ENCODE results near the gene TBCK. TPM values are rescaled to one million over a fixed set of nuclear protein-coding genes. Genes with fewer than 3 reads are reported as not detected.
A peak's percentile ranks its signal among the peaks of the same experiment; 100 is the strongest.

Gene TBCK
- total RNA-seq, 4 donors from 2014 or later: 46.5 to 55.3 (median 51.4) TPM

GRCh38 chr4:106316773-106317409 is 882 bp upstream of the TBCK start:
- WGBS, 2 donors: 5 to 6% methylated on average over 13 of the region's 13 CpGs
- Histone ChIP-seq H3K9me3 (no peaks in the 10 kb centered on the region), H3K27me3 (no peaks in the 10 kb centered on the region), H3K4me1 (peaks cover 0 to 64% (median 19%) of the 10 kb centered on the region in 4 donors), H3K36me3 (peaks cover 0 to 15% (median 0%) of the 10 kb centered on the region in 3 donors), H3K4me3 (peak overlapping the region; percentile 68 to 94 (median 90)), H3K27ac (peak overlapping the region; percentile 80 to 95 (median 89))
- DNase-seq (ENCODE audit: low spot score in 2 of 2): no peak
- TF ChIP-seq, protein P1, sequence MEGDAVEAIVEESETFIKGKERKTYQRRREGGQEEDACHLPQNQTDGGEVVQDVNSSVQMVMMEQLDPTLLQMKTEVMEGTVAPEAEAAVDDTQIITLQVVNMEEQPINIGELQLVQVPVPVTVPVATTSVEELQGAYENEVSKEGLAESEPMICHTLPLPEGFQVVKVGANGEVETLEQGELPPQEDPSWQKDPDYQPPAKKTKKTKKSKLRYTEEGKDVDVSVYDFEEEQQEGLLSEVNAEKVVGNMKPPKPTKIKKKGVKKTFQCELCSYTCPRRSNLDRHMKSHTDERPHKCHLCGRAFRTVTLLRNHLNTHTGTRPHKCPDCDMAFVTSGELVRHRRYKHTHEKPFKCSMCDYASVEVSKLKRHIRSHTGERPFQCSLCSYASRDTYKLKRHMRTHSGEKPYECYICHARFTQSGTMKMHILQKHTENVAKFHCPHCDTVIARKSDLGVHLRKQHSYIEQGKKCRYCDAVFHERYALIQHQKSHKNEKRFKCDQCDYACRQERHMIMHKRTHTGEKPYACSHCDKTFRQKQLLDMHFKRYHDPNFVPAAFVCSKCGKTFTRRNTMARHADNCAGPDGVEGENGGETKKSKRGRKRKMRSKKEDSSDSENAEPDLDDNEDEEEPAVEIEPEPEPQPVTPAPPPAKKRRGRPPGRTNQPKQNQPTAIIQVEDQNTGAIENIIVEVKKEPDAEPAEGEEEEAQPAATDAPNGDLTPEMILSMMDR (IDR thresholded peaks at IDR 0.05): no peak
- no peak for TF ChIP-seq EP300 (IDR thresholded peaks at IDR 0.05)
- TF ChIP-seq POLR2A (IDR thresholded peaks at IDR 0.05): no peak

DNA sequence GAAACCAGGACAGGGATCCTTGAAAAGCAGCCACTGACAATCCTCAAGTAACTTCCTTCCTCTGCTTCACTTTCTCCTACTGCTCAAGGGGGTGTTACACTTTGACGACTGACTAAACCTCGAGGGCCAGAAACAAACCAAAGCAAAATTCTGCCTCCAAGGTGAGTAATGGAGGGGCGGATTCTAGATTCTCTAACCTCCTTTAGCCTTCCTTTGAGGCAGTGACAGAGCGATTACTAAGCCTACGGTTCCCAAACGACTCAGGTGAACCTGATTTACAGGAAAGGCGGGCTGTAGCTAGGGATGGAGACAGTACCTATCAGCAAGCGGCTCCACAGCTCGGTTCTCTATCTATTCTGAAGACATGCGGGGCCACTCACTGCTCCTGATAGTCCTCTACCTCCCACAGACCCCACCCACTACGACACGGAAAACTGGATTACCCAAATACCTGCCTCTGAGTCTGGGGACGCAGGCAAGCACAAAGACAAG is 487 bp downstream of the TBCK start:
- Histone ChIP-seq H3K27me3 (no peaks in the 10 kb centered on the region), H3K27ac (peak overlapping the region; percentile 80 to 95 (median 89)), H3K4me3 (peak overlapping the region; percentile 68 to 94 (median 90)), H3K4me1 (peaks cover 0 to 76% (median 19%) of the 10 kb centered on the region in 4 donors), H3K9me3 (no peaks in the 10 kb centered on the region), H3K36me3 (peaks cover 0 to 4% (median 0%) of the 10 kb centered on the region in 3 donors)
- no peak for DNase-seq (ENCODE audit: low spot score in 2 of 2)
- no peak for TF ChIP-seq EP300 (IDR thresholded peaks at IDR 0.05)
- no peak for TF ChIP-seq POLR2A (IDR thresholded peaks at IDR 0.05)
- TF ChIP-seq, protein P1 (IDR thresholded peaks at IDR 0.05): no peak
- 1 to 2% methylated on average over 12 to 13 of the region's 13 CpGs for WGBS, 2 donors

DNA sequence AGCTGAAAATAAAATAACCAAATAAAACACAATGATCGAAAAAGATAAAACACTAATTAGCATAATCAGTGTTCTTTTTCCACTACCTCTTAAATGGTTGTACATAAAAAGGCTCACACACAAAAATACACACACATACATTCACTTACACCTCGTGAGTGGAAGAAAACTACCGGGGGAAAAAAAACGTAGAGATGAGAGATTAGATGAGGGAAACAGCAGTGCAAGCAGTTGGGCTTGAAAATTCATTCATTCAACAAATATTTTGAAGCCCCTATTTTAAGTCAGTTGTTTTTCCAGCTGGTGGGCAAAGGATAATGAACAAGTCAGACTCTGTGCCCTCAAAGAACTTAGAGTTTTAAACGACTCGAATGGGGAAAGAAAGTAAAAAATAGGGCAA is 1.0 kb downstream of the TBCK start:
- TF ChIP-seq POLR2A (IDR thresholded peaks at IDR 0.05) (no peak), EP300 (IDR thresholded peaks at IDR 0.05) (no peak)
- TF ChIP-seq, protein P1 (IDR thresholded peaks at IDR 0.05): no peak
- H3K4me3 ChIP-seq: peak overlapping the region in 3 of 4 donors; percentile 68 to 94 (median 89)
- H3K27ac ChIP-seq: peak overlapping the region in 2 of 4 donors; percentile 84 to 95
- WGBS, 2 donors: 40 to 43% methylated on average over 6 of the region's 6 CpGs
- no peak for DNase-seq (ENCODE audit: low spot score in 2 of 2)
- no peaks in the 10 kb centered on the region for H3K9me3 ChIP-seq
- no peaks in the 10 kb centered on the region for H3K36me3 ChIP-seq
- H3K27me3 ChIP-seq: no peaks in the 10 kb centered on the region
- H3K4me1 ChIP-seq: peaks cover 0 to 78% (median 19%) of the 10 kb centered on the region in 4 donors

GRCh38 chr4:106312997-106313522 is 2.9 kb downstream of the TBCK start:
- Histone ChIP-seq H3K9me3 (no peaks in the 10 kb centered on the region), H3K4me1 (peaks cover 0 to 64% (median 17%) of the 10 kb centered on the region in 4 donors), H3K4me3 (no peak overlapping the region), H3K27ac (no peak overlapping the region), H3K36me3 (peaks cover 0 to 5% (median 0%) of the 10 kb centered on the region in 3 donors), H3K27me3 (no peaks in the 10 kb centered on the region)
- TF ChIP-seq, protein P1 (IDR thresholded peaks at IDR 0.05): no peak
- no peak for TF ChIP-seq EP300 (IDR thresholded peaks at IDR 0.05)
- no peak for TF ChIP-seq POLR2A (IDR thresholded peaks at IDR 0.05)
- DNase-seq (ENCODE audit: low spot score in 2 of 2): no peak
- WGBS, 2 donors: 82% methylated on average over 3 of the region's 3 CpGs

- TF ChIP-seq EP300 (IDR thresholded peaks at IDR 0.05): no peak
- Histone ChIP-seq H3K4me1 (peaks cover 0 to 60% (median 11%) of the 10 kb centered on the region in 4 donors), H3K27ac (no peak overlapping the region), H3K4me3 (no peak overlapping the region), H3K36me3 (peaks cover 0 to 9% (median 0%) of the 10 kb centered on the region in 3 donors), H3K9me3 (no peaks in the 10 kb centered on the region), H3K27me3 (no peaks in the 10 kb centered on the region)
- WGBS, 2 donors: 55 to 68% methylated on average over 1 of the region's 1 CpG
- DNase-seq (ENCODE audit: low spot score in 2 of 2): no peak
Measured at GRCh38 chr4:106312377-106312776, 3.6 kb downstream of the TBCK start.
